ENCODE data around the gene SLC1A3.

DNA sequence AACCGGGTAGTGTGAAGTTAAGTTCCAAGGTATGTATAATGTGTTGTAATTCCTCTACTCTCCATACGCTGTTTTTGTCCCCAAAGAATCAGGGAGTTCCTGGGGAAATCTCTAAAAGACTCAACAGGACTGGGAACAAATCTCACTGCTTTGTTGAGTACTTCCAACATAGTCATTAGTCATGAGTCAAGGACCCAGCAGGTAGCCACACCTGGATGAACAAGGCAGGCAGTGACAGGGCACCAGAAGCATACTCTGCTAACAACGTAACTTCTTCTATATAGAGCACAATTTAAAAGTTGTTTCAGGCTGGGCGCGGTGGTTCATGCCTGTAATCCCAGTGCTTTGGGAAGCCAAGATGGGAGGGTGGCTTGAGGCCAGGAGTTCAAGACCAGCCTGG lies 126.8 kb downstream of the SLC1A3 start:
- TF ChIP-seq EZH2phosphoT487 (IDR thresholded peaks at IDR 0.05; ENCODE audit: low read depth), result no peak
- TF ChIP-seq, protein P1, sequence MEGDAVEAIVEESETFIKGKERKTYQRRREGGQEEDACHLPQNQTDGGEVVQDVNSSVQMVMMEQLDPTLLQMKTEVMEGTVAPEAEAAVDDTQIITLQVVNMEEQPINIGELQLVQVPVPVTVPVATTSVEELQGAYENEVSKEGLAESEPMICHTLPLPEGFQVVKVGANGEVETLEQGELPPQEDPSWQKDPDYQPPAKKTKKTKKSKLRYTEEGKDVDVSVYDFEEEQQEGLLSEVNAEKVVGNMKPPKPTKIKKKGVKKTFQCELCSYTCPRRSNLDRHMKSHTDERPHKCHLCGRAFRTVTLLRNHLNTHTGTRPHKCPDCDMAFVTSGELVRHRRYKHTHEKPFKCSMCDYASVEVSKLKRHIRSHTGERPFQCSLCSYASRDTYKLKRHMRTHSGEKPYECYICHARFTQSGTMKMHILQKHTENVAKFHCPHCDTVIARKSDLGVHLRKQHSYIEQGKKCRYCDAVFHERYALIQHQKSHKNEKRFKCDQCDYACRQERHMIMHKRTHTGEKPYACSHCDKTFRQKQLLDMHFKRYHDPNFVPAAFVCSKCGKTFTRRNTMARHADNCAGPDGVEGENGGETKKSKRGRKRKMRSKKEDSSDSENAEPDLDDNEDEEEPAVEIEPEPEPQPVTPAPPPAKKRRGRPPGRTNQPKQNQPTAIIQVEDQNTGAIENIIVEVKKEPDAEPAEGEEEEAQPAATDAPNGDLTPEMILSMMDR (IDR thresholded peaks at IDR 0.05; ENCODE audit: low read depth, low read length), result no peak

Data from OCI-LY3 (cell line).